ENCODE measurements around the gene TGM5. TPM values are rescaled to one million over a fixed set of nuclear protein-coding genes. Genes with fewer than 3 reads are reported as not detected.

Gene TGM5
- total and polyA plus RNA-seq, 2 donors (not counting 3 experiments of a cell fraction or from before 2014, with no cell fraction given): not detected

DNA sequence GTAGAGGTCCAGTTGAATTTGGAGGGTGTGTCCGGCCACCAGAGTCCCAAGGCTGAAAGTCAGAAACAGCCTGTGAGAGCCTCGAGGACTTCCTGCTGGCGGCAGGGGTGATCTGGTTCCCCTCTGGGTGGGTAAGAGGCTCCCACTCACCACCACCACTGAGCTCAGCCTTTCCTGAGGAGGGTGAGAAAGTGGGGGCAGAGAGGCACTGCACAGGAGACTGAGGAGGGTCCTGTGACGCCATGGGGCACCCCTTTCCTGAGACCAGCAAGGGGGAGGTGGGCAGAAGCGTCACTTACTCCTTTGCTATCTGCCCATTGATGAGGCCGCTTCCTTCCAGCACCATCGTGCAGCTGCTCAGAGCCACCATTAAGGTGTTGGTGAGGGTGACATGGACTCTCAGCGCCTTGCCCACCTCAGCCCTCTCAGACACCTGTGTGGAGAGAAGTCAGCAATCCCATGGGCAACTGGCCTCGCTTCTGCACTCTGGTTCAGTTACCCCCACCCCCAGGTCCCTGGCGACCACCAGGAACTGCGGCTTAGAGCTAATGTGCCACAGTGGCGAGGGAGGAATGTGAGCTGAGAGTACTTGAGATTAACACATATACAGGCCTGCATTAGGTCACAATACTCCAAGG, 10.0 kb upstream of the TGM5 start:
- Histone ChIP-seq H3K9me1 (replicated peaks; ENCODE audit: control insufficient read depth, extremely low read depth, insufficient read depth, low read length) (no peaks in the 10 kb centered on the region), H4K20me1 (replicated peaks; ENCODE audit: control insufficient read depth, extremely low read depth, insufficient read depth, low read length) (no peaks in the 10 kb centered on the region), H2AFZ (ENCODE audit: low read depth, low read length) (no peak overlapping the region), H3K9ac (replicated peaks; ENCODE audit: extremely low read depth, insufficient read depth, low read length) (no peak overlapping the region), H3K4me3 (replicated peaks in 1 of 3; ENCODE audit: insufficient read depth in 1 of 3, low read depth in 1 of 3, low read length in 3 of 3) (no peak overlapping the region), H3K4me1 (ENCODE audit: control insufficient read depth, extremely low read depth, insufficient read depth, low read length) (no peaks in the 10 kb centered on the region), H3K79me2 (ENCODE audit: control insufficient read depth, insufficient read depth, low read length) (no peaks in the 10 kb centered on the region), H3K9me3 (replicated peaks; ENCODE audit: control insufficient read depth, insufficient read depth, low read length) (no peaks in the 10 kb centered on the region), H3K36me3 (ENCODE audit: control insufficient read depth in 2 of 2, extremely low read depth in 1 of 2, insufficient read depth in 2 of 2, low read length in 2 of 2) (no peaks in the 10 kb centered on the region), H3K27me3 (ENCODE audit: control insufficient read depth in 2 of 2, insufficient read depth in 2 of 2, low read length in 2 of 2) (peaks cover 0 to 6% of the 10 kb centered on the region in 2 experiments), H3K4me2 (ENCODE audit: insufficient read depth, low read length) (no peak overlapping the region), H3K27ac (ENCODE audit: insufficient read depth, low read depth, low read length) (no peak overlapping the region)
- intact Hi-C loops (cut with micrococcal nuclease): no loop called here
- POLR2A ChIA-PET: no interaction called here
- no TSS peak for BruUV-seq (replicated peaks)
- TF ChIP-seq, protein P1, sequence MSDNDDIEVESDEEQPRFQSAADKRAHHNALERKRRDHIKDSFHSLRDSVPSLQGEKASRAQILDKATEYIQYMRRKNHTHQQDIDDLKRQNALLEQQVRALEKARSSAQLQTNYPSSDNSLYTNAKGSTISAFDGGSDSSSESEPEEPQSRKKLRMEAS (IDR thresholded peaks at IDR 0.05; ENCODE audit: insufficient read depth, insufficient read length): no peak
- TF ChIP-seq MYC (IDR thresholded peaks at IDR 0.05; ENCODE audit: low read depth, low read length): no peak
- TF ChIP-seq, protein P2, sequence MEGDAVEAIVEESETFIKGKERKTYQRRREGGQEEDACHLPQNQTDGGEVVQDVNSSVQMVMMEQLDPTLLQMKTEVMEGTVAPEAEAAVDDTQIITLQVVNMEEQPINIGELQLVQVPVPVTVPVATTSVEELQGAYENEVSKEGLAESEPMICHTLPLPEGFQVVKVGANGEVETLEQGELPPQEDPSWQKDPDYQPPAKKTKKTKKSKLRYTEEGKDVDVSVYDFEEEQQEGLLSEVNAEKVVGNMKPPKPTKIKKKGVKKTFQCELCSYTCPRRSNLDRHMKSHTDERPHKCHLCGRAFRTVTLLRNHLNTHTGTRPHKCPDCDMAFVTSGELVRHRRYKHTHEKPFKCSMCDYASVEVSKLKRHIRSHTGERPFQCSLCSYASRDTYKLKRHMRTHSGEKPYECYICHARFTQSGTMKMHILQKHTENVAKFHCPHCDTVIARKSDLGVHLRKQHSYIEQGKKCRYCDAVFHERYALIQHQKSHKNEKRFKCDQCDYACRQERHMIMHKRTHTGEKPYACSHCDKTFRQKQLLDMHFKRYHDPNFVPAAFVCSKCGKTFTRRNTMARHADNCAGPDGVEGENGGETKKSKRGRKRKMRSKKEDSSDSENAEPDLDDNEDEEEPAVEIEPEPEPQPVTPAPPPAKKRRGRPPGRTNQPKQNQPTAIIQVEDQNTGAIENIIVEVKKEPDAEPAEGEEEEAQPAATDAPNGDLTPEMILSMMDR (IDR thresholded peaks at IDR 0.05; ENCODE audit: extremely low read depth in 1 of 2, insufficient read depth in 1 of 2, low read depth in 1 of 2, low read length in 2 of 2): no peak
- TF ChIP-seq GATA2 (IDR thresholded peaks at IDR 0.05; ENCODE audit: insufficient read depth, insufficient read length, low read depth, low read length): no peak
- TF ChIP-seq EZH2 (IDR thresholded peaks at IDR 0.05; ENCODE audit: borderline replicate concordance, low read depth, low read length, severe bottlenecking): no peak
- TF ChIP-seq POLR2AphosphoS5 (IDR thresholded peaks at IDR 0.05; ENCODE audit: insufficient read depth, low read depth, low read length): no peak
- no peak for TF ChIP-seq FOS (IDR thresholded peaks at IDR 0.05; ENCODE audit: borderline replicate concordance, insufficient read depth, low read length)
- TF ChIP-seq POLR2A (IDR thresholded peaks at IDR 0.05; ENCODE audit: low read depth, low read length): no peak
- TF ChIP-seq JUN (IDR thresholded peaks at IDR 0.05; ENCODE audit: borderline replicate concordance, insufficient read depth, insufficient read length, low read depth): no peak
- FAIRE-seq (no peak), DNase-seq (ENCODE audit: low read depth, low spot score) (no peak)
- dilution Hi-C loops (cut with MboI; ENCODE audit: extremely low pct_ligation_motif_present, low sequenced_read_pairs): no loop called here
- CTCF ChIA-PET: interaction anchor here (0.8 to 3.2 kb wide), 4 partner anchors 9 to 57 kb away, joined by 3 to 25 read pairs (median 10); no protein-coding TSS in a partner anchor
